ENCODE data around the gene TRIM41. TPM values are rescaled to one million over a fixed set of nuclear protein-coding genes. Genes with fewer than 3 reads are reported as not detected.

The TRIM41 gene
- total and polyA plus RNA-seq, 4 donors, result 10.7 to 39.7 (median 30.8) TPM

DNA sequence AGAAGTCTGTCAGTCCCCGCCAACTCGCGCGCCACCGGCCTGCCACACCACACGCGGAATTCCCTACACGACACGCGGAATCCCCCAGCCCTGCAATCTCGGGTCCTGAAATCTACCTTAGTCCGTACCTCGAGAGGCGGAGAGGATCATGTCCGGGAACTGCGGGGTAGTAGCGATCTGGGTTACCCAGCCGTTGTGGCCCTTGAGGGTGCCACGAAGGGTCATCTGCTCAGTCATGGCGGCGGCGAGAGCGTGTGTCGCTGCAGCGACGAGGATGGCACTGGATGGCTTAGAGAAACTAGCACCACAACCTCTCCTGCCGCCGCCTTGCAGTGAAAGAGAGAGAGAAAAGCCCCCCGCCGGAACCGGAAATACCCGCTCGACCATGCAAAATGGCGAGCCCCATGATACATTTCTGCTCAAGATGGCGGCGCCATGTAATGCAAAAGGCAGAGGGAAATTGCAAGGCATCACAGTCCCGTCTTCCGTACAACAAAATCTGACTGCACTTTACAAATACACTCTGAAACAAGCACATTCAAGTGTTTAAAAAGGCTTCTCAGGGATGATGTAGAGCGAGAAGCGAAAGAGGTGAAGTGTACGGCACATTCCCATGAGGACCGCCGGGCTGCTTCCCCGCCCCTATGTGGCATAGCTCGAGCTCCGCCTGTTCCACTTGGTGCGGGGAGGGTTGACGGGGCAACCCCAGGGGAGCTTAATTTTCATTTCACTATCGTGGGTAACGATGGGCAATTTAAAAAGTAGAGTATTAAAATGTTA is 20.7 kb downstream of the TRIM41 start, which contains the start of gene RACK1:
RACK1 (minus strand) TSS at position 343 of the 780 bp plus-strand sequence; CDS start at position 237, 106 bp downstream.
- H3K4me3 ChIP-seq (ENCODE audit: low read depth, low read length), result peak within 1 kb of the TSS; percentile 98
- 0% methylated on average over 45 of the region's 50 CpGs for WGBS (ENCODE audit: insufficient coverage)
- no peaks in the 10 kb centered on the region for H3K27me3 ChIP-seq (ENCODE audit: control insufficient read depth, insufficient read depth, low read length)
- H3K9me3 ChIP-seq (ENCODE audit: control insufficient read depth, insufficient read depth, low read length), result no peaks in the 10 kb centered on the region
- peaks cover 56% of the 10 kb centered on the region for H3K4me1 ChIP-seq (ENCODE audit: control insufficient read depth, insufficient read depth, low read length)
- H3K27ac ChIP-seq (ENCODE audit: low read depth, low read length), result peak within 1 kb of the TSS; percentile 98
- peak; percentile 91 to 99 (median 96) for DNase-seq (ENCODE audit: low read depth in 4 of 6, low spot score in 6 of 6)
- H3K36me3 ChIP-seq (ENCODE audit: control insufficient read depth, insufficient read depth, low read length), result peaks cover 34% of the 10 kb centered on the region

DNA sequence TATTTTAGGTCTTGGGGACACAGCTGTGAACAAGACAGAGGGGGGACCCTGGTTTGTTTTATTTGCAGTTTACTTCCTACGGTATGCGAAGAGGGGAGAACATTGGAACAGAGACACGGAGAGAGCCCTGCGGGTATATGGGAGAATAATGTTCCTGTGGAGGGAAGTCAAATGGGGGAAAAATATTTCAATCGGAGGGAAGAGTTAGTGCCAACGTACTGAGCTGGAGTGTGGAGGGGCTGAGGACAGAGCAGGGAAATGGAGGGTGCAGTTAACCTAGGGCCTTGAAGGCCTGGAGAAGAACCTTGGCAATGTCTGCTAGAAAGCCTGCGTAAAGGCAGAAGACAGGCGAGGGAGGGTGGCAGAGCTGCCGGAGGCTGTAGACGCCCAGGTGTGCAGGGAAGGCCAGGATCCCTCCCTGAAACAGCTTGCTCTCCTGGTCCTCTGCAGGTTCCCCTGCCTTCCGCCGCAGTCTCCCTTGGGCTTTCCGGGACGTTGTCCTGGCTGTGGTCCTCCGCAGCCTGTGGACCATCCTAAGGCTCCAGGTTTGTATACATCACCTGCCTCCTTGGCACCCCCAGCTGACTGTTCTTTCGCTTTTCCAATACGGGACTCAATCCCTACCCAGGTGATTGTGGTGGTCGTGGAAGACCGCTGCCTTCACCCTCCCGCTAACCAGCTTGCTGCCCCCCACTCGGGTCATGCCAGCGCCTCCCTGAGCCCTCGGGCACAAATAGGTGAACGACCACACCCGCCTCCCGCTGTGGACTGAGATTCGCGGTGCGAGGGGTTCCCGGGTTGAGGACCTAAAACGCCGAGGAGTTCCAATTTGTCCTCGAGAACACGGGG is 22.6 kb downstream of the TRIM41 start:
- Histone ChIP-seq H3K4me3 (ENCODE audit: low read depth, low read length) (peak overlapping the region; percentile 89), H3K27ac (ENCODE audit: low read depth, low read length) (peak overlapping the region; percentile 96), H3K9me3 (ENCODE audit: control insufficient read depth, insufficient read depth, low read length) (no peaks in the 10 kb centered on the region), H3K36me3 (ENCODE audit: control insufficient read depth, insufficient read depth, low read length) (peaks cover 15% of the 10 kb centered on the region), H3K4me1 (ENCODE audit: control insufficient read depth, insufficient read depth, low read length) (peaks cover 67% of the 10 kb centered on the region), H3K27me3 (ENCODE audit: control insufficient read depth, insufficient read depth, low read length) (no peaks in the 10 kb centered on the region)
- WGBS (ENCODE audit: insufficient coverage), result 24% methylated on average over 32 of the region's 34 CpGs
- DNase-seq (ENCODE audit: low read depth in 4 of 6, low spot score in 6 of 6), result no peak

DNA sequence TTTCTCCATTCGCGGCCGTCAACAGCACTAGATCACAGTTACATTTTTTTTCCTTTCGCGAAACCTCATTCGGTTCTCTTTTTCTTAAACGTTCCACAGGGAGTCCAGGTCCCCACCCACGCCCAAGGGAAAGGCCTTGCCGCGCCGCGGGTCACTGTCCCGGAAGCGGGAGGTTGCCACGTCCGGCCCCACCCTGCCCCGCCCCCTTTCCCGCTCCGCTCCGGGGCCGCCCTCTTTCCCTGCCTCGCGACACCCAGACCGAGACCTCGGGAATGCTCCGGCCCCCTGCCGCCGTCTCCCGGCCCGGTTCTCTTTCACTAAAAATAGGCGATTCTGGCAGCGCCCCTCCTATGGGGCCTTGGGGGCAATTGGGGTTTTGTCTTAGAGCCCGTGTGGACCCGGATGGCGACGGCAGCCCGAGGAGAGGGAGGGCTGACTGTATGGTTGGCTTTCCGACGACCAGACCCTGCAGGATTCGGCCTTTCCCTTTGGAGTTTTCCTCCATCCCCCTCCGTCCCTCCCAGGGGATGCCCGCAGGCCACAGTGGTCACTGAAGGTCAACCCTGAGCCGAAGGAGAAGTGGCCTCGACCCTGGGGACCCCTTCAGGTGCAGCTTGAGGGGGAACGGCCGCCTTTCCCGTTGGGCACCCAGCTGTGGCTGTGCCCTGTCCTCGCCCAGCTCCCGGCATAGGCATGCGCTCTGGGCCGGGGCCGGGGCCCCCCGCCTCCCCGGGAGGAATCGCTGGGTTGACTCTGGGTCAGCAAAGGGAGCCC is 23.4 kb downstream of the TRIM41 start:
- Histone ChIP-seq H3K36me3 (ENCODE audit: control insufficient read depth, insufficient read depth, low read length) (peaks cover 7% of the 10 kb centered on the region), H3K4me1 (ENCODE audit: control insufficient read depth, insufficient read depth, low read length) (peaks cover 62% of the 10 kb centered on the region), H3K9me3 (ENCODE audit: control insufficient read depth, insufficient read depth, low read length) (no peaks in the 10 kb centered on the region), H3K27me3 (ENCODE audit: control insufficient read depth, insufficient read depth, low read length) (no peaks in the 10 kb centered on the region), H3K4me3 (ENCODE audit: low read depth, low read length) (peak overlapping the region; percentile 89), H3K27ac (ENCODE audit: low read depth, low read length) (peak overlapping the region; percentile 96)
- WGBS (ENCODE audit: insufficient coverage), result under 1% methylated on average over 45 of the region's 55 CpGs
- peak; percentile 56 to 94 (median 74) for DNase-seq (ENCODE audit: low read depth in 4 of 6, low spot score in 6 of 6)

DNA sequence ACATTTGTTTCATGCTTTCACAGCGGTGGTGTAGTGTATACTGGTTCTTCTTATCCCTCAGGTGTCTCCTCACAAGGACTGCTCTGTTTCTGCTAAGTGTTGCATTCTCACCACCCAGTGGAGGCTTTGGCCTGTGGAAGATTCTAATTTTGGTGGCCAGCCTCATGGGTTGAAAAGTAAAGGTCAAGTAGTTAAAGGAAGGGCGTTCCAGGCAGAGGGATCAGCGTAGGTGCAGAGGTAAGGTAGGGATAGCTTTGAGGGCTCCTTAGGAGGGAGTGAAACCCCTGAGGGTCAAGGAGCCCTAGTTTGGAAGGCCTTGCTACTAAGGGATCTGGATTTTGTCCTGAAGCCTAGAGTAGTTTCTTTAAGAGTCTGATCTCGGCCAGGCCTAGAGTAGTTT is 25.2 kb downstream of the TRIM41 start:
- Histone ChIP-seq H3K36me3 (ENCODE audit: control insufficient read depth, insufficient read depth, low read length) (no peaks in the 10 kb centered on the region), H3K27ac (ENCODE audit: low read depth, low read length) (peak overlapping the region; percentile 53), H3K4me1 (ENCODE audit: control insufficient read depth, insufficient read depth, low read length) (peaks cover 48% of the 10 kb centered on the region), H3K4me3 (ENCODE audit: low read depth, low read length) (no peak overlapping the region), H3K9me3 (ENCODE audit: control insufficient read depth, insufficient read depth, low read length) (no peaks in the 10 kb centered on the region), H3K27me3 (ENCODE audit: control insufficient read depth, insufficient read depth, low read length) (no peaks in the 10 kb centered on the region)
- 84% methylated on average over 3 of the region's 4 CpGs for WGBS (ENCODE audit: insufficient coverage)
- no peak for DNase-seq (ENCODE audit: low read depth in 4 of 6, low spot score in 6 of 6)

DNA sequence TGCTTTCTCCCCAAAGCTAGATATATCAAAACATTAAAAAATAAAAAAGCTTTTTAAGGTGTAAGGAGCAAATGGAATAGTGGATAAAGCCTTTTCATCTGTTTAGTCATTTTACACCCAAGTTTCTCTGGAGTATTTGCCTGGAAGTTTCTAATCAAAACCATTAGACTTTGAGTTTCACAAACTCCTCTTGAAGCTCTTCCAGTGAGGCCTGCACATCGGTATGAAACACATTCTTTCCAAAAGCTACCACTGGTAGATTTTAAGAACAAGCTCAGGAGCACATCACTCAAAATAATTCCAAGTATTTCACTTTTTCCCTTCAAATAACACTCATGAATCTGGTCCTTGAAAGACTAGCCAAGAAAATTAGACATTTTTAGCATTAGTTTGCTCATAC is 32.2 kb downstream of the TRIM41 start:
- DNase-seq (ENCODE audit: low read depth in 4 of 6, low spot score in 6 of 6), result no peak
- Histone ChIP-seq H3K4me1 (ENCODE audit: control insufficient read depth, insufficient read depth, low read length) (peaks cover 29% of the 10 kb centered on the region), H3K27me3 (ENCODE audit: control insufficient read depth, insufficient read depth, low read length) (no peaks in the 10 kb centered on the region), H3K36me3 (ENCODE audit: control insufficient read depth, insufficient read depth, low read length) (peaks cover 11% of the 10 kb centered on the region), H3K9me3 (ENCODE audit: control insufficient read depth, insufficient read depth, low read length) (no peaks in the 10 kb centered on the region), H3K27ac (ENCODE audit: low read depth, low read length) (no peak overlapping the region), H3K4me3 (ENCODE audit: low read depth, low read length) (no peak overlapping the region)
- 82% methylated on average over 1 of the region's 1 CpG for WGBS (ENCODE audit: insufficient coverage)

DNA sequence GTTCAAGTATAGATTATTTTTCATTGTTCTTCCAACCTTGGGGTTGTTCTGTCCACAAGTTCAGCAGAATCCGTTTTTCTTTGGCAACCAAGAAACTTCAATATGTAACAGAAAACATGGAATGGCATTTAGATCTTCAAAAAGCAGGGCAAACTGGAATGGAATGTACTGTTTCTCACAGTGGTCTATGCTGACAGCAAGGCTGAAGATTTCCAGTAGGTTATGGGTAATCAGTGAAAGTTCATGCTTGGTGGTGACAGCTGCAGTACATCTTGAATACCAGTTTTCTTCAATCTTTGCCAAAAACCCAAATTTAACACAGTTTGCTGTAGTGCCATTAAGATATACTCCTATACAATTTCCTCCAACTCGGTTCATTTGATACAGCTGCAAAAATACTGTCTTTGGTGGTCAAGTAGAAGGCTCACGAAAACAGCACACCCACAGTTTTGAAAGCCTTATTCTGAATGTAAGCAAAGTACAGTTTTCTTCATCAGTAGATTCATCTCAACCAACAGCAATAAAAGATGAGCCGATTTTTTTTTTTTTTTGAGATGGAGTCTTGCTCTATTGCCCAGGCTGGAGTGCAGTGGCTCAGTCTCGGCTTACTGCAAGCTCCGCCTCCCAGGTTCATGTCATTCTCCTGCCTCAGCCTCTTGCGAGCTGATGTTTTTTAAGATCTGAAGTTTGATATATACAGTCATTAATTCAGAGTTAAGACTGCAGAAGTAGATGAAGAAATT is 32.9 kb downstream of the TRIM41 start:
- Histone ChIP-seq H3K9me3 (ENCODE audit: control insufficient read depth, insufficient read depth, low read length) (no peaks in the 10 kb centered on the region), H3K27me3 (ENCODE audit: control insufficient read depth, insufficient read depth, low read length) (no peaks in the 10 kb centered on the region), H3K4me3 (ENCODE audit: low read depth, low read length) (no peak overlapping the region), H3K36me3 (ENCODE audit: control insufficient read depth, insufficient read depth, low read length) (peaks cover 11% of the 10 kb centered on the region), H3K27ac (ENCODE audit: low read depth, low read length) (no peak overlapping the region), H3K4me1 (ENCODE audit: control insufficient read depth, insufficient read depth, low read length) (peaks cover 28% of the 10 kb centered on the region)
- no peak for DNase-seq (ENCODE audit: low read depth in 4 of 6, low spot score in 6 of 6)
- WGBS (ENCODE audit: insufficient coverage), result 85% methylated on average over 4 of the region's 7 CpGs

DNA sequence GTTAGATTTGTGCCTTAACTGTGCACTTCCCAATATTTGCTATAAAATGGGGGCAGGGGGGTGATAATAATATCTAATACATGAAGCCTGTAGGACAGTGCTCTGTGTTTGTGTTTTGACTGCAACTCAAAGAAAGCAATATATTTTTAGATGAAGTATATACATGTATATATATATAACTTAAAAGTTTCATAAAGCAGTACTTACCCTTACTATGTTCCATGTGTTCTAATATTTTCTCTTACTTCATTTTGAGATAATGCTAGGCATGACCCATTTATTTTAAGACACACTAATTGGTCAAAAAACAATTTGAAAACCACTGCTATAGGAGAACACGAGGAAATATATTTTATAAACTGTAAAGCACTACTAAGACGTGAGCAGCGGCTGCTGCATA is 35.5 kb downstream of the TRIM41 start:
- Histone ChIP-seq H3K27ac (ENCODE audit: low read depth, low read length) (no peak overlapping the region), H3K9me3 (ENCODE audit: control insufficient read depth, insufficient read depth, low read length) (no peaks in the 10 kb centered on the region), H3K27me3 (ENCODE audit: control insufficient read depth, insufficient read depth, low read length) (no peaks in the 10 kb centered on the region), H3K4me3 (ENCODE audit: low read depth, low read length) (peak overlapping the region; percentile 95), H3K4me1 (ENCODE audit: control insufficient read depth, insufficient read depth, low read length) (peaks cover 37% of the 10 kb centered on the region), H3K36me3 (ENCODE audit: control insufficient read depth, insufficient read depth, low read length) (peaks cover 17% of the 10 kb centered on the region)
- DNase-seq (ENCODE audit: low read depth in 4 of 6, low spot score in 6 of 6), result no peak
- no CpG with 5 or more reads among the region's 3 CpGs for WGBS (ENCODE audit: insufficient coverage)

DNA sequence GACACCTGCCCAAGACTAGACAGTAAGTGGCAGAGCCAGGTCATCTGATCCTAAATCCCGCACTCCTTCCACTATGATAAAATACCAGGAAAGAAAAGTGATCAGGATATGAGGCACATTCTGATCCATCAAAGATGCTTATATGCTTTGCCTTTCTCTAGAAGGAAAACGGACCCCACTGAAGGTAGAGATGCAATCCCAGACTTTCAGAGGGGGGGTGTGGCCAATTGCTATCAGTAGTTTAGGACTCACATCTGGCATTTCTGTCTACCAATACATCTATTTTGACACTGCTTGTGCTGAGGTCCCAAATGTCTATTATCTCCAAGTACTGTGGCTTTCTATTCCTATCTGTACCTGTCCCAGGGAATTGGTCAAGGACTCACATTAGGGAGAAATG is 36.2 kb downstream of the TRIM41 start:
- Histone ChIP-seq H3K36me3 (ENCODE audit: control insufficient read depth, insufficient read depth, low read length) (peaks cover 18% of the 10 kb centered on the region), H3K27me3 (ENCODE audit: control insufficient read depth, insufficient read depth, low read length) (no peaks in the 10 kb centered on the region), H3K4me1 (ENCODE audit: control insufficient read depth, insufficient read depth, low read length) (peaks cover 34% of the 10 kb centered on the region), H3K27ac (ENCODE audit: low read depth, low read length) (no peak overlapping the region), H3K9me3 (ENCODE audit: control insufficient read depth, insufficient read depth, low read length) (no peaks in the 10 kb centered on the region), H3K4me3 (ENCODE audit: low read depth, low read length) (peak overlapping the region; percentile 95)
- no CpG with 5 or more reads among the region's 2 CpGs for WGBS (ENCODE audit: insufficient coverage)
- DNase-seq (ENCODE audit: low read depth in 4 of 6, low spot score in 6 of 6), result no peak
